ACC112 (cell line): ENCODE results near the gene TNFSF8.

ENCODE experiments used
- H2AFZ ChIP-seq: fragments of 200-600 bp; sonication (generic); one replicate; pipeline ENCODE4 v1.6.0; 2017; ENCODE audit warnings: antibody characterized with exemption, low read length; ENCODE audit not compliant: unreplicated experiment
- H3K27ac ChIP-seq: fragments of 200-600 bp; sonication (generic); 2 replicates; pipeline ENCODE4 v1.5.1; 2014; ENCODE audit warnings: low read depth, mild to moderate bottlenecking, antibody characterized with exemption, low read length, moderate library complexity
- H3K27me3 ChIP-seq: fragments of 200-600 bp; sonication (generic); 2 replicates; pipeline ENCODE4 v1.6.1; 2014; ENCODE audit warnings: mild to moderate bottlenecking, antibody characterized with exemption, low read length, moderate library complexity, mixed read lengths; ENCODE audit not compliant: insufficient read depth
- H3K36me3 ChIP-seq: fragments of 200-600 bp; sonication (generic); 2 replicates; pipeline ENCODE4 v1.6.1; 2016; ENCODE audit warnings: mild to moderate bottlenecking, antibody characterized with exemption, low read length, moderate library complexity, mixed read lengths; ENCODE audit not compliant: insufficient read depth
- H3K4me1 ChIP-seq: fragments of 200-600 bp; sonication (generic); one replicate; pipeline ENCODE4 v1.6.1; 2016; ENCODE audit warnings: low read length, mixed read lengths; ENCODE audit not compliant: insufficient read depth, unreplicated experiment, control insufficient read depth
- H3K4me3 ChIP-seq: fragments of 200-600 bp; sonication (generic); 2 replicates; pipeline ENCODE4 v1.5.1; 2014; ENCODE audit warnings: mild to moderate bottlenecking, low read depth, low read length
- H3K79me2 ChIP-seq: fragments of 200-600 bp; sonication (generic); one replicate; pipeline ENCODE4 v1.6.0; 2016; ENCODE audit warnings: low read length; ENCODE audit not compliant: control insufficient read depth, unreplicated experiment, insufficient read depth

Gene TNFSF8

GRCh38 chr9:114936581-114936980, 6.2 kb upstream of the TNFSF8 start:
- no peaks in the 10 kb centered on the region for H3K36me3 ChIP-seq
- no peaks in the 10 kb centered on the region for H3K4me1 ChIP-seq
- no peaks in the 10 kb centered on the region for H3K79me2 ChIP-seq
- no peak overlapping the region for H3K27ac ChIP-seq
- H3K27me3 ChIP-seq = peaks cover 6% of the 10 kb centered on the region
- H3K4me3 ChIP-seq = no peak overlapping the region
- no peak overlapping the region for H2AFZ ChIP-seq

GRCh38 chr9:114935119-114935518, 4.7 kb upstream of the TNFSF8 start:
- Histone ChIP-seq H3K36me3 (no peaks in the 10 kb centered on the region), H3K27me3 (peaks cover 15% of the 10 kb centered on the region), H3K4me3 (no peak overlapping the region), H2AFZ (no peak overlapping the region), H3K4me1 (no peaks in the 10 kb centered on the region), H3K27ac (no peak overlapping the region), H3K79me2 (no peaks in the 10 kb centered on the region)

DNA sequence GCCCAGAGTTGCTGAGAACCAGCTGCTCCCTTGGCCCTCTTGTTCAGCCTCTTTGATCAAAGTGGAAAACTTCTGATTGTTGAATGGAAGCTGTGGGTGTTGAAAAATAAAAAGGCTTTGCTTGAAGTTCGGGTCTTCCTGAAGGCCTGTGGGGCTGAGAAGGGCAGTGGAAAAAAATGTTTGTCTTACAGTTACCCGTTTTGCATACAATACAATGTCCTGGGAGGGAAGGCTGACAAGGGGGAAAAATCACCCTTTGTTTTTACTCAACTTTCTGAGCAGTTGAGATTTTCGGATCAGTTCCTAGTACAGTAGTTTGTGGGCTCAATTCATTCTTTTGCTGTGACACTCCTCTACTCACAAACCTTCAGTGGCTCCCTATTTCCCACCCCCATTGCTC, 2.1 kb upstream of the TNFSF8 start:
- peaks cover 21% of the 10 kb centered on the region for H3K27me3 ChIP-seq
- no peak overlapping the region for H3K27ac ChIP-seq
- H2AFZ ChIP-seq = no peak overlapping the region

GRCh38 chr9:114931407-114931806, 1.0 kb upstream of the TNFSF8 start:
- Histone ChIP-seq H3K36me3 (no peaks in the 10 kb centered on the region), H3K4me3 (no peak overlapping the region), H3K27ac (no peak overlapping the region), H2AFZ (no peak overlapping the region), H3K4me1 (no peaks in the 10 kb centered on the region), H3K27me3 (peaks cover 21% of the 10 kb centered on the region), H3K79me2 (no peaks in the 10 kb centered on the region)

More for the DNA sequence above, 2.1 kb upstream of the TNFSF8 start:
- Histone ChIP-seq H3K4me1 (no peaks in the 10 kb centered on the region), H3K79me2 (no peaks in the 10 kb centered on the region), H3K4me3 (no peak overlapping the region), H3K36me3 (no peaks in the 10 kb centered on the region)

- H2AFZ ChIP-seq = no peak overlapping the region
- H3K36me3 ChIP-seq = no peaks in the 10 kb centered on the region
- H3K27me3 ChIP-seq = peaks cover 21% of the 10 kb centered on the region; the same call in 1 of the 2 replicates
- no peaks in the 10 kb centered on the region for H3K4me1 ChIP-seq
- no peaks in the 10 kb centered on the region for H3K79me2 ChIP-seq
- no peak overlapping the region for H3K27ac ChIP-seq
- H3K4me3 ChIP-seq = no peak overlapping the region
Observed at GRCh38 chr9:114929201-114929600, 1.2 kb downstream of the TNFSF8 start.

GRCh38 chr9:114928671-114929070, 1.7 kb downstream of the TNFSF8 start:
- Histone ChIP-seq H3K79me2 (no peaks in the 10 kb centered on the region), H3K4me1 (no peaks in the 10 kb centered on the region), H3K36me3 (no peaks in the 10 kb centered on the region), H3K4me3 (no peak overlapping the region), H2AFZ (no peak overlapping the region), H3K27ac (no peak overlapping the region), H3K27me3 (peaks cover 21% of the 10 kb centered on the region; the same call in 1 of the 2 replicates)

- no peak overlapping the region for H3K4me3 ChIP-seq
- no peak overlapping the region for H3K27ac ChIP-seq
- no peak overlapping the region for H2AFZ ChIP-seq
- H3K27me3 ChIP-seq = peaks cover 21% of the 10 kb centered on the region; the same call in 1 of the 2 replicates
- no peaks in the 10 kb centered on the region for H3K4me1 ChIP-seq
- H3K79me2 ChIP-seq = no peaks in the 10 kb centered on the region
- H3K36me3 ChIP-seq = no peaks in the 10 kb centered on the region
Observed at GRCh38 chr9:114928136-114928535, 2.3 kb downstream of the TNFSF8 start.

GRCh38 chr9:114925672-114926071, 4.7 kb downstream of the TNFSF8 start:
- H2AFZ ChIP-seq = no peak overlapping the region
- H3K4me3 ChIP-seq = no peak overlapping the region
- H3K27me3 ChIP-seq = peaks cover 7% of the 10 kb centered on the region; the same call in 1 of the 2 replicates
- no peak overlapping the region for H3K27ac ChIP-seq
- H3K79me2 ChIP-seq = no peaks in the 10 kb centered on the region
- no peaks in the 10 kb centered on the region for H3K4me1 ChIP-seq
- H3K36me3 ChIP-seq = no peaks in the 10 kb centered on the region

DNA sequence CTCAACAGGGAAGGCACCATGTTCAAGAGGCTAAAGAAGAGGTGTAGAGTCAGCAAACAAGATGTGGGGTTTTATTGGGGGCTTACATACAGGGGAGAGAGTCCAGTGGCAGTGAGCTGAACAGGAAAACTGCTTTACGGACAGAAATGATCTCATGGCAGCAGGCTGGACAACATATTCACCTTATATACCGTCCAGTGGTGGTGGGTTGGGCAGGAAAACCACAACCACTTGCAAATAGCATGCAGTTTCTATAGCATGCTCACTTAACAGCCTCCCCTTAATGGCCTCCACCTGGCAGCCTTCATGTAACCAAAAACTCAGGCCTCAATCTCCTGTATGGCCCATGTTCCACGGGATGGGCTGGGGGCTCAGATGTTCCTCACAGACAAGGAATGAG, 5.4 kb downstream of the TNFSF8 start:
- Histone ChIP-seq H3K4me1 (no peaks in the 10 kb centered on the region), H3K79me2 (no peaks in the 10 kb centered on the region), H2AFZ (no peak overlapping the region), H3K36me3 (no peaks in the 10 kb centered on the region), H3K27me3 (0 out of 2 replicates have a peak, but pooled peaks cover 6% of the 10 kb centered on the region), H3K4me3 (no peak overlapping the region), H3K27ac (no peak overlapping the region)

DNA sequence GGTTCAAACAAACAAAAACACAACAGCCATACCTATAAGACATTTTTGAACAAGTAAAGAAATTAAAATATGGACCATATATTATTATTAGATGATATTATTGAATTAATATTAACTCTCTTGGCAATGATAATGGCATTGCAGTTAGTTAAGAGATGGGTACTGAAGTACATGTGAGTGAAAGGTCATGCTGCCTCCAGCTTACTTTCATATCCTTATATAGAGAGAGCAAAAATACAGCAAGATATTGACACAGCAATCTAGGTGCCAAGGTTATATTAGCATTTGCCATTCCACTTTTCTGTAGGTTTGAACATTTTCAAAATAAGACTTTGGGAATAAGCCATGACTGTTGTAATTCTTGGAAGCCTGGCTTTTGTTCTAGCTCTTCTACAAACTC, 6.1 kb downstream of the TNFSF8 start:
- no peaks in the 10 kb centered on the region for H3K36me3 ChIP-seq
- no peaks in the 10 kb centered on the region for H3K79me2 ChIP-seq
- no peak overlapping the region for H3K27ac ChIP-seq
- H3K4me3 ChIP-seq = no peak overlapping the region
- no peaks in the 10 kb centered on the region for H3K4me1 ChIP-seq
- H2AFZ ChIP-seq = no peak overlapping the region
- peaks cover 6% of the 10 kb centered on the region; the same call in 1 of the 2 replicates for H3K27me3 ChIP-seq

GRCh38 chr9:114923918-114924317, 6.5 kb downstream of the TNFSF8 start:
- no peaks in the 10 kb centered on the region for H3K79me2 ChIP-seq
- no peak overlapping the region for H3K4me3 ChIP-seq
- peaks cover 6% of the 10 kb centered on the region; the same call in 1 of the 2 replicates for H3K27me3 ChIP-seq
- H3K27ac ChIP-seq = no peak overlapping the region
- no peaks in the 10 kb centered on the region for H3K36me3 ChIP-seq
- H2AFZ ChIP-seq = no peak overlapping the region
- no peaks in the 10 kb centered on the region for H3K4me1 ChIP-seq
